HepG2 (cell line): ENCODE results near the gene C17orf75.

Experiments
- JUNB ChIP-seq: sonication (generic); formaldehyde crosslinking; IDR thresholded peaks from 2 replicates; pipeline ENCODE4 v1.8.0; 2022; ENCODE audit warnings: missing genetic modification reagents, mild to moderate bottlenecking, borderline replicate concordance
- KDM5A ChIP-seq: fragments of 200-600 bp; sonication (generic); IDR thresholded peaks from 2 replicates; pipeline ENCODE4 v1.7.0; 2018; ENCODE audit warnings: antibody characterized with exemption, mild to moderate bottlenecking, low read length, borderline replicate concordance
- MEIS2 ChIP-seq: sonication (generic); formaldehyde crosslinking; IDR thresholded peaks from 2 replicates; pipeline ENCODE4 v1.9.0; 2021; ENCODE audit warnings: mild to moderate bottlenecking, missing genetic modification reagents
- PRPF4 ChIP-seq: fragments of 200-400 bp; formaldehyde crosslinking; IDR thresholded peaks from 2 replicates; pipeline ENCODE4 v1.6.1; 2016; ENCODE audit warnings: low read length, low read depth; ENCODE audit not compliant: poor library complexity, severe bottlenecking
- RBAK ChIP-seq: sonication (generic); formaldehyde crosslinking; IDR thresholded peaks from 2 replicates; pipeline ENCODE4 v1.5.1; 2020; ENCODE audit warnings: mild to moderate bottlenecking, missing genetic modification reagents
- TCF7L2 ChIP-seq: IDR thresholded peaks from 2 replicates; pipeline ENCODE4 v1.6.1; 2011; ENCODE audit warnings: mild to moderate bottlenecking, low read depth, low read length, moderate library complexity
- ZNF224 ChIP-seq: sonication (generic); formaldehyde crosslinking; IDR thresholded peaks from 2 replicates; pipeline ENCODE4 v1.5.0; 2020; ENCODE audit warnings: mild to moderate bottlenecking, missing genetic modification reagents
- TF ChIP-seq, protein P1 (sequence below): sonication (generic); formaldehyde crosslinking; IDR thresholded peaks from 2 replicates; pipeline ENCODE4 v1.5.1; 2020; ENCODE audit warnings: missing genetic modification reagents, mild to moderate bottlenecking, borderline replicate concordance
- TF ChIP-seq, protein P2 (sequence below): sonication (generic); formaldehyde crosslinking; IDR thresholded peaks from 2 replicates; pipeline ENCODE4 v1.5.0; 2020; ENCODE audit warnings: mild to moderate bottlenecking, missing genetic modification reagents, moderate library complexity
- TF ChIP-seq, protein P3 (sequence below), 2 experiments: IDR thresholded peaks; 2 replicates each; pipeline ENCODE4 v1.6.1; 2011 to 2012; ENCODE audit warnings: low read length in 2 of 2, borderline replicate concordance in 1 of 2, low read depth in 1 of 2, mild to moderate bottlenecking in 1 of 2, moderate library complexity in 1 of 2
- TF ChIP-seq, protein P4 (sequence below): fragments of 450-650 bp; IDR thresholded peaks from 2 replicates; pipeline ENCODE4 v1.6.1; 2017
- TF ChIP-seq, protein P5 (sequence below): sonication (generic); formaldehyde crosslinking; IDR thresholded peaks from 2 replicates; pipeline ENCODE4 v1.5.1; 2020; ENCODE audit warnings: mild to moderate bottlenecking, missing genetic modification reagents, moderate library complexity

DNA sequence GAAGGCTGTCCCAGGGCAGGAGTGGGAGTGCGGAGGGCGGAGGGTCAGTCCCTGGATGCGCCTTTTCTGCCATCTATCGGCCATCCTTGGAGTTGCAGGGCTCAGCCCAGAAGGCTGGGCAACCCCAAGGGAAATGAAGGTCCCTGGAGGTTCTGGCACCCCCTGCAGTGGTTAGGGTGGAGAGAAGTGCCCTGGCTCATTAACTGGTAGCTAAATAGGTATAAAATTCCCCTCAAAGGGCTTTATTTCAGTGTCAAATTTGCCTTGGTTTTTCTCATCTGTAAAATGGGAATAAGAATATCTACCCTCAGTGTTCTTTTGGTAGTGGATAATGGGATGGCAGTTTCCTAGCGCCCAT lies 22.4 kb downstream of the C17orf75 start:
- no peak for TF ChIP-seq JUNB (CRISPR knock-in tag)
- no peak for TF ChIP-seq MEIS2 (CRISPR knock-in tag)
- TF ChIP-seq, protein P1, sequence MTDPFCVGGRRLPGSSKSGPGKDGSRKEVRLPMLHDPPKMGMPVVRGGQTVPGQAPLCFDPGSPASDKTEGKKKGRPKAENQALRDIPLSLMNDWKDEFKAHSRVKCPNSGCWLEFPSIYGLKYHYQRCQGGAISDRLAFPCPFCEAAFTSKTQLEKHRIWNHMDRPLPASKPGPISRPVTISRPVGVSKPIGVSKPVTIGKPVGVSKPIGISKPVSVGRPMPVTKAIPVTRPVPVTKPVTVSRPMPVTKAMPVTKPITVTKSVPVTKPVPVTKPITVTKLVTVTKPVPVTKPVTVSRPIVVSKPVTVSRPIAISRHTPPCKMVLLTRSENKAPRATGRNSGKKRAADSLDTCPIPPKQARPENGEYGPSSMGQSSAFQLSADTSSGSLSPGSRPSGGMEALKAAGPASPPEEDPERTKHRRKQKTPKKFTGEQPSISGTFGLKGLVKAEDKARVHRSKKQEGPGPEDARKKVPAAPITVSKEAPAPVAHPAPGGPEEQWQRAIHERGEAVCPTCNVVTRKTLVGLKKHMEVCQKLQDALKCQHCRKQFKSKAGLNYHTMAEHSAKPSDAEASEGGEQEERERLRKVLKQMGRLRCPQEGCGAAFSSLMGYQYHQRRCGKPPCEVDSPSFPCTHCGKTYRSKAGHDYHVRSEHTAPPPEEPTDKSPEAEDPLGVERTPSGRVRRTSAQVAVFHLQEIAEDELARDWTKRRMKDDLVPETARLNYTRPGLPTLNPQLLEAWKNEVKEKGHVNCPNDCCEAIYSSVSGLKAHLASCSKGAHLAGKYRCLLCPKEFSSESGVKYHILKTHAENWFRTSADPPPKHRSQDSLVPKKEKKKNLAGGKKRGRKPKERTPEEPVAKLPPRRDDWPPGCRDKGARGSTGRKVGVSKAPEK: no peak
- no peak for TF ChIP-seq KDM5A
- TF ChIP-seq, protein P2, sequence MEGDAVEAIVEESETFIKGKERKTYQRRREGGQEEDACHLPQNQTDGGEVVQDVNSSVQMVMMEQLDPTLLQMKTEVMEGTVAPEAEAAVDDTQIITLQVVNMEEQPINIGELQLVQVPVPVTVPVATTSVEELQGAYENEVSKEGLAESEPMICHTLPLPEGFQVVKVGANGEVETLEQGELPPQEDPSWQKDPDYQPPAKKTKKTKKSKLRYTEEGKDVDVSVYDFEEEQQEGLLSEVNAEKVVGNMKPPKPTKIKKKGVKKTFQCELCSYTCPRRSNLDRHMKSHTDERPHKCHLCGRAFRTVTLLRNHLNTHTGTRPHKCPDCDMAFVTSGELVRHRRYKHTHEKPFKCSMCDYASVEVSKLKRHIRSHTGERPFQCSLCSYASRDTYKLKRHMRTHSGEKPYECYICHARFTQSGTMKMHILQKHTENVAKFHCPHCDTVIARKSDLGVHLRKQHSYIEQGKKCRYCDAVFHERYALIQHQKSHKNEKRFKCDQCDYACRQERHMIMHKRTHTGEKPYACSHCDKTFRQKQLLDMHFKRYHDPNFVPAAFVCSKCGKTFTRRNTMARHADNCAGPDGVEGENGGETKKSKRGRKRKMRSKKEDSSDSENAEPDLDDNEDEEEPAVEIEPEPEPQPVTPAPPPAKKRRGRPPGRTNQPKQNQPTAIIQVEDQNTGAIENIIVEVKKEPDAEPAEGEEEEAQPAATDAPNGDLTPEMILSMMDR (CRISPR knock-in tag): peak; percentile 94
- TF ChIP-seq, protein P3, sequence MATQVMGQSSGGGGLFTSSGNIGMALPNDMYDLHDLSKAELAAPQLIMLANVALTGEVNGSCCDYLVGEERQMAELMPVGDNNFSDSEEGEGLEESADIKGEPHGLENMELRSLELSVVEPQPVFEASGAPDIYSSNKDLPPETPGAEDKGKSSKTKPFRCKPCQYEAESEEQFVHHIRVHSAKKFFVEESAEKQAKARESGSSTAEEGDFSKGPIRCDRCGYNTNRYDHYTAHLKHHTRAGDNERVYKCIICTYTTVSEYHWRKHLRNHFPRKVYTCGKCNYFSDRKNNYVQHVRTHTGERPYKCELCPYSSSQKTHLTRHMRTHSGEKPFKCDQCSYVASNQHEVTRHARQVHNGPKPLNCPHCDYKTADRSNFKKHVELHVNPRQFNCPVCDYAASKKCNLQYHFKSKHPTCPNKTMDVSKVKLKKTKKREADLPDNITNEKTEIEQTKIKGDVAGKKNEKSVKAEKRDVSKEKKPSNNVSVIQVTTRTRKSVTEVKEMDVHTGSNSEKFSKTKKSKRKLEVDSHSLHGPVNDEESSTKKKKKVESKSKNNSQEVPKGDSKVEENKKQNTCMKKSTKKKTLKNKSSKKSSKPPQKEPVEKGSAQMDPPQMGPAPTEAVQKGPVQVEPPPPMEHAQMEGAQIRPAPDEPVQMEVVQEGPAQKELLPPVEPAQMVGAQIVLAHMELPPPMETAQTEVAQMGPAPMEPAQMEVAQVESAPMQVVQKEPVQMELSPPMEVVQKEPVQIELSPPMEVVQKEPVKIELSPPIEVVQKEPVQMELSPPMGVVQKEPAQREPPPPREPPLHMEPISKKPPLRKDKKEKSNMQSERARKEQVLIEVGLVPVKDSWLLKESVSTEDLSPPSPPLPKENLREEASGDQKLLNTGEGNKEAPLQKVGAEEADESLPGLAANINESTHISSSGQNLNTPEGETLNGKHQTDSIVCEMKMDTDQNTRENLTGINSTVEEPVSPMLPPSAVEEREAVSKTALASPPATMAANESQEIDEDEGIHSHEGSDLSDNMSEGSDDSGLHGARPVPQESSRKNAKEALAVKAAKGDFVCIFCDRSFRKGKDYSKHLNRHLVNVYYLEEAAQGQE (IDR thresholded peaks at IDR 0.05; ENCODE audit: borderline replicate concordance in 1 of 2, low read depth in 1 of 2, low read length in 2 of 2): no peak
- no peak for TF ChIP-seq ZNF224 (CRISPR knock-in tag)
- TF ChIP-seq PRPF4: no peak
- TF ChIP-seq, protein P4, sequence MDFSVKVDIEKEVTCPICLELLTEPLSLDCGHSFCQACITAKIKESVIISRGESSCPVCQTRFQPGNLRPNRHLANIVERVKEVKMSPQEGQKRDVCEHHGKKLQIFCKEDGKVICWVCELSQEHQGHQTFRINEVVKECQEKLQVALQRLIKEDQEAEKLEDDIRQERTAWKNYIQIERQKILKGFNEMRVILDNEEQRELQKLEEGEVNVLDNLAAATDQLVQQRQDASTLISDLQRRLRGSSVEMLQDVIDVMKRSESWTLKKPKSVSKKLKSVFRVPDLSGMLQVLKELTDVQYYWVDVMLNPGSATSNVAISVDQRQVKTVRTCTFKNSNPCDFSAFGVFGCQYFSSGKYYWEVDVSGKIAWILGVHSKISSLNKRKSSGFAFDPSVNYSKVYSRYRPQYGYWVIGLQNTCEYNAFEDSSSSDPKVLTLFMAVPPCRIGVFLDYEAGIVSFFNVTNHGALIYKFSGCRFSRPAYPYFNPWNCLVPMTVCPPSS: no peak
- TF ChIP-seq, protein P5, sequence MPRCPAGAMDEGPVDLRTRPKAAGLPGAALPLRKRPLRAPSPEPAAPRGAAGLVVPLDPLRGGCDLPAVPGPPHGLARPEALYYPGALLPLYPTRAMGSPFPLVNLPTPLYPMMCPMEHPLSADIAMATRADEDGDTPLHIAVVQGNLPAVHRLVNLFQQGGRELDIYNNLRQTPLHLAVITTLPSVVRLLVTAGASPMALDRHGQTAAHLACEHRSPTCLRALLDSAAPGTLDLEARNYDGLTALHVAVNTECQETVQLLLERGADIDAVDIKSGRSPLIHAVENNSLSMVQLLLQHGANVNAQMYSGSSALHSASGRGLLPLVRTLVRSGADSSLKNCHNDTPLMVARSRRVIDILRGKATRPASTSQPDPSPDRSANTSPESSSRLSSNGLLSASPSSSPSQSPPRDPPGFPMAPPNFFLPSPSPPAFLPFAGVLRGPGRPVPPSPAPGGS (CRISPR knock-in tag): no peak
- TF ChIP-seq RBAK (CRISPR knock-in tag): no peak
- no peak for TF ChIP-seq TCF7L2
